Esophagus muscularis mucosa (tissue), 4 donors: ENCODE results near the gene AGBL1. TPM values are rescaled to one million over a fixed set of nuclear protein-coding genes. Genes with fewer than 3 reads are reported as not detected.

Experiments
- DNase-seq: peaks from one replicate; pipeline ENCODE4 v3.0.0-alpha.2; 2017; ENCODE audit errors: extremely low spot score
- H3K27ac ChIP-seq, 4 donors: fragments of 200-600 bp; sonication (generic); replicated peaks in 1 of 4; 1 replicate in 3 of 4; 2 replicates in 1 of 4; pipeline ENCODE4 v1.5.1; 2016 to 2019; ENCODE audit warnings: mild to moderate bottlenecking in 1 of 4
- H3K27me3 ChIP-seq, 4 donors: fragments of 200-600 bp; sonication (generic); one replicate each; pipeline versions ENCODE4 v1.5.1 to v1.6.0; 2016 to 2019
- H3K36me3 ChIP-seq, 4 donors: fragments of 200-600 bp; sonication (generic); one replicate each; pipeline ENCODE4 v1.5.1; 2016 to 2019
- H3K4me1 ChIP-seq, 4 donors: fragments of 200-600 bp; sonication (generic); one replicate each; pipeline ENCODE4 v1.5.1; 2016 to 2019
- H3K4me3 ChIP-seq, 4 donors: fragments of 200-600 bp; sonication (generic); 1 replicate in 2 of 4; 2 replicates in 2 of 4; pipeline ENCODE4 v1.5.1; 2016 to 2019; ENCODE audit warnings: mild to moderate bottlenecking in 4 of 4, moderate library complexity in 1 of 4
- H3K9me3 ChIP-seq, 4 donors: fragments of 200-600 bp; sonication (generic); 1 replicate in 3 of 4; 2 replicates in 1 of 4; pipeline ENCODE4 v1.5.1; 2016 to 2019
- EP300 ChIP-seq: sonication (generic); formaldehyde crosslinking; IDR thresholded peaks from one replicate; pipeline ENCODE4 v1.6.1; 2017; ENCODE audit warnings: antibody characterized with exemption
- POLR2A ChIP-seq: fragments of 450-650 bp; IDR thresholded peaks from one replicate; pipeline ENCODE4 v1.6.1; 2017; ENCODE audit warnings: antibody characterized with exemption, moderate library complexity, mild to moderate bottlenecking, low read depth
- POLR2AphosphoS5 ChIP-seq, 2 donors: sonication (generic); formaldehyde crosslinking; IDR thresholded peaks; one replicate each; pipeline ENCODE4 v1.6.1; 2017; ENCODE audit warnings: antibody characterized with exemption in 2 of 2
- whole genome bisulfite sequencing: methylation state at CpG from one replicate; pipeline ENCODE4 v1.1.5; 2018; 5-methylcytosine and 5-hydroxymethylcytosine counted together
- intact Hi-C: fragments of 100-400 bp; cut with DNase I; formaldehyde crosslinking; loops from one replicate; pipeline ENCODE4 v1.15.1; 2023
- total RNA-seq, 4 donors: library from RNA; depleted of rRNA; stranded (reverse); fragments of >200 nt; gene quantifications; one replicate each; pipeline versions ENCODE4 v1.1.0 to v1.2.1, GENCODE V29; 2016
- TF ChIP-seq, protein P1 (sequence below), 3 experiments: fragments of 200-600 bp in 2 of 3; fragments of 450-650 bp in 1 of 3; sonication (generic) in 2 of 3; IDR thresholded peaks; one replicate each; pipeline ENCODE4 v1.5.1; 2017 to 2019; ENCODE audit warnings: antibody characterized with exemption in 3 of 3, mild to moderate bottlenecking in 2 of 3, moderate library complexity in 1 of 3

The AGBL1 gene
- total RNA-seq, 4 donors from 2014 or later, result 0.06 TPM; not detected in 3

GRCh38 chr15:86403914-86404583 is 324.4 kb downstream of the AGBL1 start:
- TF ChIP-seq POLR2A, result no peak
- TF ChIP-seq POLR2AphosphoS5 (IDR thresholded peaks at IDR 0.05), result no peak
- no peak for TF ChIP-seq EP300
- TF ChIP-seq, protein P1, sequence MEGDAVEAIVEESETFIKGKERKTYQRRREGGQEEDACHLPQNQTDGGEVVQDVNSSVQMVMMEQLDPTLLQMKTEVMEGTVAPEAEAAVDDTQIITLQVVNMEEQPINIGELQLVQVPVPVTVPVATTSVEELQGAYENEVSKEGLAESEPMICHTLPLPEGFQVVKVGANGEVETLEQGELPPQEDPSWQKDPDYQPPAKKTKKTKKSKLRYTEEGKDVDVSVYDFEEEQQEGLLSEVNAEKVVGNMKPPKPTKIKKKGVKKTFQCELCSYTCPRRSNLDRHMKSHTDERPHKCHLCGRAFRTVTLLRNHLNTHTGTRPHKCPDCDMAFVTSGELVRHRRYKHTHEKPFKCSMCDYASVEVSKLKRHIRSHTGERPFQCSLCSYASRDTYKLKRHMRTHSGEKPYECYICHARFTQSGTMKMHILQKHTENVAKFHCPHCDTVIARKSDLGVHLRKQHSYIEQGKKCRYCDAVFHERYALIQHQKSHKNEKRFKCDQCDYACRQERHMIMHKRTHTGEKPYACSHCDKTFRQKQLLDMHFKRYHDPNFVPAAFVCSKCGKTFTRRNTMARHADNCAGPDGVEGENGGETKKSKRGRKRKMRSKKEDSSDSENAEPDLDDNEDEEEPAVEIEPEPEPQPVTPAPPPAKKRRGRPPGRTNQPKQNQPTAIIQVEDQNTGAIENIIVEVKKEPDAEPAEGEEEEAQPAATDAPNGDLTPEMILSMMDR (IDR thresholded peaks at IDR 0.05), result no peak
- Histone ChIP-seq H3K36me3 (no peaks in the 10 kb centered on the region), H3K4me3 (no peak overlapping the region), H3K27me3 (no peaks in the 10 kb centered on the region), H3K4me1 (no peaks in the 10 kb centered on the region), H3K27ac (no peak overlapping the region), H3K9me3 (no peaks in the 10 kb centered on the region)
- DNase-seq, result no peak
- intact Hi-C loops, result no loop called here
- 78% methylated on average over 3 of the region's 3 CpGs for WGBS

- WGBS, result 73% methylated on average over 3 of the region's 3 CpGs
- no peak overlapping the region for H3K27ac ChIP-seq
- DNase-seq, result no peak
- TF ChIP-seq, protein P1 (IDR thresholded peaks at IDR 0.05), result no peak
- TF ChIP-seq POLR2AphosphoS5 (IDR thresholded peaks at IDR 0.05), result no peak
- TF ChIP-seq EP300, result no peak
- TF ChIP-seq POLR2A, result no peak
- no peaks in the 10 kb centered on the region for H3K27me3 ChIP-seq
- no peaks in the 10 kb centered on the region for H3K36me3 ChIP-seq
- H3K4me3 ChIP-seq, result no peak overlapping the region
- no peaks in the 10 kb centered on the region for H3K4me1 ChIP-seq
- intact Hi-C loops, result no loop called here
- no peaks in the 10 kb centered on the region for H3K9me3 ChIP-seq
Measured at GRCh38 chr15:86408261-86408660, 328.6 kb downstream of the AGBL1 start.

DNA sequence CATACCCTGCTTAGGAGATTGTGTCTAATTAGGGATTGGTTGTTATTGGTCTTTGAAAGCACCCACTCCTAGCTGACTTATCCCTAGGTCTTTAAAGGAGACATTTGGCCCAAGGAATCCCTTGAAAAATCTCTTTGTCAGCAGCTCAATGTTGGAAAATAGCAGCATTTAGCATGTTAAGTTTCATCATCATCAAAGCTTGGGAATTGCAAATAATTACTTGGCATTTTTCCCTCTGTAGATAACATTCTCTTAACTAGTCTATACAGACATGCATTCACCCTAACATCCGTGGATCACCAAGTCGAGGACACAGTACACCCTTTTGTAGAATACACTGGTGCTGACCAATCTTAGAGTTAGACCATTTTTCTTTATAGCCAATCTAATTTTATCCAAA is 332.2 kb downstream of the AGBL1 start:
- Histone ChIP-seq H3K9me3 (no peaks in the 10 kb centered on the region), H3K4me1 (no peaks in the 10 kb centered on the region), H3K4me3 (no peak overlapping the region), H3K27me3 (no peaks in the 10 kb centered on the region), H3K36me3 (no peaks in the 10 kb centered on the region), H3K27ac (no peak overlapping the region)
- intact Hi-C loops, result no loop called here
- TF ChIP-seq POLR2A, result no peak
- TF ChIP-seq, protein P1 (IDR thresholded peaks at IDR 0.05), result no peak
- no peak for DNase-seq
- WGBS, result 65% methylated on average over 2 of the region's 2 CpGs

- Histone ChIP-seq H3K36me3 (no peaks in the 10 kb centered on the region), H3K27ac (no peak overlapping the region), H3K27me3 (no peaks in the 10 kb centered on the region), H3K4me1 (no peaks in the 10 kb centered on the region), H3K9me3 (no peaks in the 10 kb centered on the region), H3K4me3 (no peak overlapping the region)
- intact Hi-C loops, result no loop called here
- no peak for DNase-seq
- WGBS, result 42% methylated on average over 1 of the region's 1 CpG
- TF ChIP-seq EP300, result no peak
- TF ChIP-seq POLR2A, result no peak
- TF ChIP-seq POLR2AphosphoS5 (IDR thresholded peaks at IDR 0.05), result no peak
Measured at GRCh38 chr15:86413191-86413590, 333.5 kb downstream of the AGBL1 start.

GRCh38 chr15:86425746-86426145 is 346.1 kb downstream of the AGBL1 start:
- Histone ChIP-seq H3K9me3 (peaks cover 0 to 19% (median 0%) of the 10 kb centered on the region in 4 donors), H3K27ac (no peak overlapping the region), H3K27me3 (no peaks in the 10 kb centered on the region), H3K36me3 (no peaks in the 10 kb centered on the region), H3K4me3 (no peak overlapping the region), H3K4me1 (no peaks in the 10 kb centered on the region)
- 92% methylated on average over 3 of the region's 3 CpGs for WGBS
- no peak for DNase-seq
- intact Hi-C loops, result no loop called here
- TF ChIP-seq EP300 (no peak), POLR2A (no peak)
- TF ChIP-seq, protein P1 (IDR thresholded peaks at IDR 0.05), result no peak
